GM19351 (cell line): ENCODE measurements around the gene C17orf75.

Experiments
- ATAC-seq: cut with Tn5 transposase; IDR thresholded peaks from one replicate; pipeline ENCODE4 v1.9.1; 2021; ENCODE audit warnings: mild to moderate bottlenecking, moderate library complexity; ENCODE audit not compliant: unreplicated experiment

The C17orf75 gene

GRCh38 chr17:32279891-32280716 lies 61.9 kb downstream of the C17orf75 start:
- ATAC-seq = no peak

DNA sequence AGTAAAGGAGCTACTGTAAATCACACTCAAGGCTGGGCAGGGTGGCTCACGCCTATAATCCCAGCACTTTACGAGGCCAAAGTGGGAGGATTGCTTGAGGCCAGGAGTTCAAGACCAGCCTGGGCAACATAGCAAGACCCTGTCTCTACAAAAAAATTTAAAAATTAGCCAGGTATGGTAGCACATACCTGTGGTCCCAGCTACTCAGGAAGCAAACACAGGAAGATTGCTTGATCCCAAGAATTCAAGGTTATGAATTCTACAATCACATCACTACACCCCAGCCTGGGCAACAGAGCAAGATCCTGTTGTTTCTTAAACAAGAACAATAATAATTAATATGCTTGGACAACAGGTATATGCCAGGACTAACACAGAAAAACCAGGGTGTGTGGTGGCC lies 63.2 kb downstream of the C17orf75 start:
- no peak for ATAC-seq
